MM.1S (cell line): ENCODE measurements around the gene CUL2.

Source experiments
- EZH2phosphoT487 ChIP-seq: fragments of 300-600 bp; sonication (generic); IDR thresholded peaks from 2 replicates; pipeline ENCODE4 v1.6.1; 2018; ENCODE audit warnings: antibody characterized with exemption, low read length
- TF ChIP-seq, protein P1 (sequence below): fragments of 300-600 bp; sonication (generic); IDR thresholded peaks from 2 replicates; pipeline ENCODE4 v1.5.1; 2016; ENCODE audit warnings: antibody characterized with exemption, low read length, mixed read lengths

DNA sequence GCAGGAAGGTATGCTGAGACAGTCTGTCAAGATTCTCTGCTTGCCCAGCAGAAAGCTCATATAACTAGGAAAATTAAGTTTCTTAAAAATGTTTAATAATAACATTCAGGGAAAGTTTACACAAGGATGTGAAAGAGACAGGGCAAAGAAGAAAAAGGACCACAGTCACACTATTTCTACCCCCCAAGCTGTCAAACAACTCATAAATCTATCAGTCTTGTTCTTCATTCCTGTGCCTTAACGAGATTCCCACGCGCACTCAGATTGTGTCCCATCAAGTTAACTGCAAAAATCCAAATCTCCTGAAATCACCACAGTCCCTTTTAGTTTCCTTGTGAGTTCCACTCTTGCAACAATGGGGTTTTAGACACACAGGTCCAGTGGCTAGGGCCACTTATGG lies 14.9 kb downstream of the CUL2 start:
- TF ChIP-seq, protein P1, sequence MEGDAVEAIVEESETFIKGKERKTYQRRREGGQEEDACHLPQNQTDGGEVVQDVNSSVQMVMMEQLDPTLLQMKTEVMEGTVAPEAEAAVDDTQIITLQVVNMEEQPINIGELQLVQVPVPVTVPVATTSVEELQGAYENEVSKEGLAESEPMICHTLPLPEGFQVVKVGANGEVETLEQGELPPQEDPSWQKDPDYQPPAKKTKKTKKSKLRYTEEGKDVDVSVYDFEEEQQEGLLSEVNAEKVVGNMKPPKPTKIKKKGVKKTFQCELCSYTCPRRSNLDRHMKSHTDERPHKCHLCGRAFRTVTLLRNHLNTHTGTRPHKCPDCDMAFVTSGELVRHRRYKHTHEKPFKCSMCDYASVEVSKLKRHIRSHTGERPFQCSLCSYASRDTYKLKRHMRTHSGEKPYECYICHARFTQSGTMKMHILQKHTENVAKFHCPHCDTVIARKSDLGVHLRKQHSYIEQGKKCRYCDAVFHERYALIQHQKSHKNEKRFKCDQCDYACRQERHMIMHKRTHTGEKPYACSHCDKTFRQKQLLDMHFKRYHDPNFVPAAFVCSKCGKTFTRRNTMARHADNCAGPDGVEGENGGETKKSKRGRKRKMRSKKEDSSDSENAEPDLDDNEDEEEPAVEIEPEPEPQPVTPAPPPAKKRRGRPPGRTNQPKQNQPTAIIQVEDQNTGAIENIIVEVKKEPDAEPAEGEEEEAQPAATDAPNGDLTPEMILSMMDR: no peak
- no peak for TF ChIP-seq EZH2phosphoT487
